Activated naive CD8-positive, alpha-beta T cell treated with anti-CD3 and anti-CD28 coated beads, Interleukin-2, amount 50 U/mL, for 24 hours (primary cell): Measurements from ENCODE around the gene NR3C1.
A peak's percentile ranks its signal among the peaks of the same experiment; 100 is the strongest.

Source experiments
- ATAC-seq: fragments of 150-1000 bp; cut with Tn5 transposase; one replicate; pipeline ENCODE4 v1.10.0; 2021
- DNase-seq: peaks from one replicate; pipeline ENCODE4 v3.0.0; 2021
- H3K27ac Mint-ChIP-seq: one replicate; pipeline ENCODE4 v1.8.0; 2021; ENCODE audit warnings: mild to moderate bottlenecking, mixed read lengths
- H3K27me3 Mint-ChIP-seq: one replicate; pipeline ENCODE4 v1.8.0; 2021; ENCODE audit warnings: mixed read lengths
- H3K36me3 Mint-ChIP-seq: one replicate; pipeline ENCODE4 v1.8.0; 2021; ENCODE audit warnings: low read depth, mixed read lengths
- H3K4me1 Mint-ChIP-seq: one replicate; pipeline ENCODE4 v1.8.0; 2021; ENCODE audit warnings: mixed read lengths
- H3K4me3 Mint-ChIP-seq: one replicate; pipeline ENCODE4 v1.8.0; 2021; ENCODE audit warnings: mild to moderate bottlenecking, moderate library complexity, mixed read lengths
- H3K9me3 Mint-ChIP-seq: one replicate; pipeline ENCODE4 v1.8.0; 2021; ENCODE audit warnings: mixed read lengths

The NR3C1 gene

DNA sequence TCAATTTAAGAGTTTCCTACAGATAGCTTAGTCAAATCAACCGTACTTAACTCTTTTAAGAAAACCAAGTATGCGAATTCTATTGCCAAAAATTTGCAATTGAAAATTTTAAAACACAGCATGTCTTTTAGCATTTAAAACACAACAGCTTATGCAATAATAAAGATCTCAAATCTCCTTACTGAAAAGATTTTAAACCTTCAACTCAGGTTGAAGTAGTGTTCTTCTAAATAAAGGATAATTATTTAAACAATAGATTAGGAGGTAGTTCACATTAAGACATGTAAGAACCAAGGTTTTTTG lies 5.5 kb downstream of the NR3C1 start:
- H3K4me3 Mint-ChIP-seq, result peak overlapping the region; percentile 91
- peaks cover 43% of the 10 kb centered on the region for H3K36me3 Mint-ChIP-seq
- no peaks in the 10 kb centered on the region for H3K27me3 Mint-ChIP-seq
- H3K4me1 Mint-ChIP-seq, result peaks cover 84% of the 10 kb centered on the region
- no peak overlapping the region for H3K27ac Mint-ChIP-seq
- ATAC-seq (no peak), DNase-seq (no peak)
- no peaks in the 10 kb centered on the region for H3K9me3 Mint-ChIP-seq

DNA sequence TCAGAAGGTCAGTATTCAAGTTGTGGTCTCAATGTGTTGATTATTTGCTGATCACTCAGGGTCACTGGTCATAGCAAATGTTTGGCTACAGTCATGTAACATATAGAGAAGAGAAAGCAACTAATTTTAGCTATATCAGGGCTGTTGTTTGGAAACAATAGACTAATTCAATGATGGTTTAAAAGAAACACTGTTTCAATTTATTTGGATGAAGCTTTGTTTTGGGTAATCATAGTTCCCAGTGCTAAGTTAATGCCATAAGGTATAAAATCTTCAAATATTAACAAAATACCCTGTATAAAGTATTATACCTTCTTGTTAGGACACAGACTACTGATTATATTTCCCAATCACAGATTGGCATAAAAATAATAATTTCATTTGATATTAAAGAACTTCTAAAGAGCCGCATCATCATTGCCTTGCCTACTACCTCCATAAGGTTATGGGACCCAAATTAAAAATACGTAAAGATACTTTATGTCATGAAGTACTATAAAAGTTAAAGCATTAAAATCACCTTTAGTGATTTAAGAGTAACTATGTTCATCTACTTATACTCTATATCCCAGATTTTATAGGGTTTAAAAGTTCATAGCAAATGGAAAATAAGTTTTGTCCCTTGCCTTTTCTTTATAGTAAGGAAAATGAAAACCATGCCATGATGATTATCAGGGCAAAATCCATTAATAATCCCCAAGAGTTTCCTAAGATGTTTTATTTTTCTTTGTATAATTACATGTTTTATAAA lies 6.0 kb downstream of the NR3C1 start:
- Mint-ChIP-seq H3K36me3 (peaks cover 44% of the 10 kb centered on the region), H3K27ac (no peak overlapping the region), H3K4me3 (peak overlapping the region; percentile 91), H3K9me3 (no peaks in the 10 kb centered on the region), H3K27me3 (no peaks in the 10 kb centered on the region), H3K4me1 (peaks cover 88% of the 10 kb centered on the region)
- no peak for DNase-seq
- ATAC-seq, result no peak

DNA sequence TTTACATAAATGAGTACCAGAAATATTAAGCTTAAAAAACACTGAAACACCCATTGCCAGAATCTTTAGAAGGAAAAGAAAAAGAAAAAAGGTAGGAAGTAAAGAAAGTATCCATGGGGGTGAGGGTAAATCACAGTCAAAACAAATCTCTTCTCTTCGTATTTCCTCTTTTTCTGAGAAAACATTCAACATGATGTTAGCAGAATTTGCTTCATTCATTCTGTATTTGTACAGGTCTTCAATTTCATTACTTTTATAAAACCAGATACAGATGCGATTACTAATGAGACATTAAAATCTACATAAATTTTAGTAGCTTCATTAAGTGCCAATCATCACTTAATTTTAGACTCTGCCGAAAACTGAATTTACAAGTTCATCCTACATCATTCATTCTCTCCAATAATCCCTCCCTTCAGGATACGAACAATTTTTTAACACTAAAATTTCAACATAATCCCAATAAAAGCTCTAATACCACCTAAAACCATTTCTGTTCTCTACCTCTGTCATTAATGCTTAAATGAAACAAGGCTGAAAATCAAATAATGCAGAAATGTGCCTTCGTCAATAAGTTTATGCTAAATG lies 7.0 kb downstream of the NR3C1 start:
- no peak for DNase-seq
- no peak for ATAC-seq
- peaks cover 91% of the 10 kb centered on the region for H3K4me1 Mint-ChIP-seq
- no peaks in the 10 kb centered on the region for H3K27me3 Mint-ChIP-seq
- no peaks in the 10 kb centered on the region for H3K9me3 Mint-ChIP-seq
- H3K4me3 Mint-ChIP-seq, result peak overlapping the region; percentile 73
- peak overlapping the region; percentile 18 for H3K27ac Mint-ChIP-seq
- H3K36me3 Mint-ChIP-seq, result peaks cover 40% of the 10 kb centered on the region

GRCh38 chr5:143395638-143396352 lies 7.7 kb downstream of the NR3C1 start:
- Mint-ChIP-seq H3K27me3 (no peaks in the 10 kb centered on the region), H3K4me3 (peak overlapping the region; percentile 73), H3K27ac (peak overlapping the region; percentile 37), H3K4me1 (peaks cover 89% of the 10 kb centered on the region), H3K9me3 (no peaks in the 10 kb centered on the region), H3K36me3 (peaks cover 40% of the 10 kb centered on the region)
- ATAC-seq (peak; percentile 54), DNase-seq (no peak)

DNA sequence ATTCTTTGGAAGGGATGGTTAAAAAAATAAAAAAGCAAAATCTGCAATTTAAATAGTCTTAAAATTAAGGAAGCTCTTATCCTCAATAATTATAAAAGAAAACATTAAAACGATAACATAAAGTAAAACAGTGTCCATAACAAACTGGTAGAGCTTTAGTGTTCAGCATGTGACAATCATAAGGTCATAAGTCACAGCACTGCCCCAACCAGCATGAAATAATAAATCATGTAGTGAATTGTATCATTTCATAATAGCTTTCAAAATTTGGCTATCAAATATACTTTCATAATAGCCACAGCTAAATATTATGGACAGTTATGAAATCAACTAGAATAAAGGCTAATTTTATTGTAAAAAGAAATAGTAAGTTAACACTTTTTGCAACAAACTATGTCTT lies 10.0 kb downstream of the NR3C1 start:
- Mint-ChIP-seq H3K27me3 (no peaks in the 10 kb centered on the region), H3K9me3 (no peaks in the 10 kb centered on the region), H3K27ac (no peak overlapping the region), H3K4me3 (no peak overlapping the region), H3K36me3 (peaks cover 29% of the 10 kb centered on the region), H3K4me1 (peaks cover 87% of the 10 kb centered on the region)
- no peak for DNase-seq
- ATAC-seq, result no peak

DNA sequence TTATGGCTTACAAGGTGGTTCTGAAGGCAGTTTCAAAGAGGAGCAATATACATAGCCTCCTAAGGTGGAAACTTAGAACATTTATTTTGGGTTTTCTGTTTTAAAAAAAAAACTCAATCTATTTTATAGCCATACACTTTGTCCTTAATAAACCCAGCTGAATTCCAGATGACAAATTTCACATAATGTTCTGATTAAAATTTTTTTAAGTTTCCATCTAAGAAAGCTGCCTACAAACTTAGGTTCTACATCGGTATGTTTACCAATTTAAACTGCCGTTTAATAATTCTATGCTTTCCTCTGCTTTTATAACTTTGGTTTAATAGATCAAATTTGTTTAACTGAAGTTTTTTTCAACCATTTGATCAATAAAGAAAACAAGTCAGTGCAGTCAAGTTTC lies 12.5 kb downstream of the NR3C1 start:
- peaks cover 10% of the 10 kb centered on the region for H3K9me3 Mint-ChIP-seq
- DNase-seq (no peak), ATAC-seq (no peak)
- H3K4me1 Mint-ChIP-seq, result peaks cover 91% of the 10 kb centered on the region
- H3K27ac Mint-ChIP-seq, result no peak overlapping the region
- no peak overlapping the region for H3K4me3 Mint-ChIP-seq
- H3K36me3 Mint-ChIP-seq, result peaks cover 35% of the 10 kb centered on the region
- no peaks in the 10 kb centered on the region for H3K27me3 Mint-ChIP-seq

- Mint-ChIP-seq H3K27me3 (no peaks in the 10 kb centered on the region), H3K27ac (no peak overlapping the region), H3K36me3 (peaks cover 40% of the 10 kb centered on the region), H3K9me3 (peaks cover 17% of the 10 kb centered on the region), H3K4me1 (peaks cover 89% of the 10 kb centered on the region), H3K4me3 (no peak overlapping the region)
- ATAC-seq (no peak), DNase-seq (no peak)
Measured at GRCh38 chr5:143390258-143390657, 13.2 kb downstream of the NR3C1 start.

DNA sequence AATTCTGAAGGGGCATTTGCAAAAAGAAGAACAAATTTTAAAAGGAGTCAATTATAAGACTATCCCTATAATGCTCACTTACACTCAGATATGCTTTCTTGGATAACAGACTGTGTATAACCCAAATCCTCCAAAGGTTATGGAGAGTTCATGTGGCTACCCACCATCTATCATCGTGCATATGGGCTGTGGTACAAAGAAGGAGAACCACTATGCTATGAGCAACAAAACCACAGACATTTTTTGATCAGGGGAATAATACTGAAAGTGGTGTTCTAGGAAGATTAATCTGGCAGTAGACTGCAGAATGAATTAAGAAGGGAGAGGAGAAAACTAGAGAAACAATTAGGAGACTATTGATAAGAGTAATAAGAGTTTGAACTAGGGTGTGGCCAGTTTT lies 16.8 kb downstream of the NR3C1 start:
- DNase-seq (no peak), ATAC-seq (peak; percentile 99)
- Mint-ChIP-seq H3K36me3 (peaks cover 57% of the 10 kb centered on the region), H3K4me3 (peak overlapping the region; percentile 18), H3K27me3 (no peaks in the 10 kb centered on the region), H3K9me3 (peaks cover 28% of the 10 kb centered on the region), H3K4me1 (peaks cover 84% of the 10 kb centered on the region), H3K27ac (peak overlapping the region; percentile 71)

- Mint-ChIP-seq H3K36me3 (peaks cover 59% of the 10 kb centered on the region), H3K27ac (no peak overlapping the region), H3K4me3 (no peak overlapping the region), H3K27me3 (no peaks in the 10 kb centered on the region), H3K9me3 (peaks cover 28% of the 10 kb centered on the region), H3K4me1 (peaks cover 89% of the 10 kb centered on the region)
- no peak for DNase-seq
- ATAC-seq, result no peak
Measured at GRCh38 chr5:143384865-143385657, 18.4 kb downstream of the NR3C1 start.

DNA sequence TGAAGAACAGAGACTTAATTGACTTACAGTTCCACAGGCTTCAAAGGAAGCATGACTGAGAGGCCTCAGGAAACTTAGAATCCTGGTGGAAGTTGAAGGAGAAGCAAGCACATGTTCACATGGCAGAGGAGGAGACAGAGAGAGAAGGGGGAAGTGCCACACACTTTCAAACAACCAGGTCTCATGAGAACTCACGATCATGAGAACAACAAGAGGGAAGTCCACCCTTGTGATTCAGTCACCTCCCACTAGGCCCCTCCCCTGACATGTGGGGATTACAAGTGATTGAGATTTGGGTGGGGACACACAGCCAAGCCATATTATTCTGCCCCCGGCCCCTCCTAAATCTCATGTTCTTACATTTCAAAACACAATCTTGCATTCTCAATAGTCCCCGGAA lies 19.5 kb downstream of the NR3C1 start:
- DNase-seq (no peak), ATAC-seq (no peak)
- no peak overlapping the region for H3K4me3 Mint-ChIP-seq
- H3K9me3 Mint-ChIP-seq, result peaks cover 28% of the 10 kb centered on the region
- H3K27me3 Mint-ChIP-seq, result no peaks in the 10 kb centered on the region
- H3K4me1 Mint-ChIP-seq, result peaks cover 88% of the 10 kb centered on the region
- H3K36me3 Mint-ChIP-seq, result peaks cover 53% of the 10 kb centered on the region
- no peak overlapping the region for H3K27ac Mint-ChIP-seq

DNA sequence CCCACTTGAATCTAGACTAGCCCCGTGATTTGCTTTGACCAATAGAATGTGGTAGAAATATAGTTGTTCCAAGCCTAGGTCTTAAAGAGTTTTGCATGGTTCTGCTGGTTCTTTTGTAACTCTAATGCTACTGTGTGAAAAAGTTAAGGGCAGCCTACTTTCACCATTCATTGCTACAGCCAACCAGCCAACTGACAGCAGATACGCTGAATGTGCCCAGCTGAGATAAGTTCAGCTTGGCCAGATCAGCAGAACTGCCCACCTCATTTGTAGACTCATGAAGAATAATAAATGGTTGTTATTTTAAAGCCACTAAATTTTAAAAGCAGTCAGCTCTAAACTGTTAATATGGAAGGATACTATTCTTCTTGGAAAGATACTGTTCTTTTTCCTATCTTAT lies 23.9 kb downstream of the NR3C1 start:
- no peaks in the 10 kb centered on the region for H3K27me3 Mint-ChIP-seq
- peaks cover 4% of the 10 kb centered on the region for H3K9me3 Mint-ChIP-seq
- no peak overlapping the region for H3K4me3 Mint-ChIP-seq
- peaks cover 30% of the 10 kb centered on the region for H3K36me3 Mint-ChIP-seq
- peaks cover 89% of the 10 kb centered on the region for H3K4me1 Mint-ChIP-seq
- ATAC-seq (no peak), DNase-seq (no peak)
- no peak overlapping the region for H3K27ac Mint-ChIP-seq

- no peaks in the 10 kb centered on the region for H3K27me3 Mint-ChIP-seq
- peaks cover 24% of the 10 kb centered on the region for H3K36me3 Mint-ChIP-seq
- peaks cover 79% of the 10 kb centered on the region for H3K4me1 Mint-ChIP-seq
- DNase-seq (no peak), ATAC-seq (no peak)
- H3K27ac Mint-ChIP-seq, result no peak overlapping the region
- H3K4me3 Mint-ChIP-seq, result no peak overlapping the region
- H3K9me3 Mint-ChIP-seq, result no peaks in the 10 kb centered on the region
Measured at GRCh38 chr5:143376911-143377813, 26.3 kb downstream of the NR3C1 start.

- peaks cover 21% of the 10 kb centered on the region for H3K36me3 Mint-ChIP-seq
- H3K4me1 Mint-ChIP-seq, result peaks cover 76% of the 10 kb centered on the region
- no peak overlapping the region for H3K4me3 Mint-ChIP-seq
- no peaks in the 10 kb centered on the region for H3K27me3 Mint-ChIP-seq
- ATAC-seq (no peak), DNase-seq (no peak)
- no peak overlapping the region for H3K27ac Mint-ChIP-seq
- no peaks in the 10 kb centered on the region for H3K9me3 Mint-ChIP-seq
Measured at GRCh38 chr5:143376195-143376779, 27.2 kb downstream of the NR3C1 start.
